Thyroid gland (tissue), 4 donors: ENCODE data around the gene FXR1.

ENCODE experiments used
- POLR2A ChIP-seq, 2 donors: fragments of 450-650 bp; IDR thresholded peaks; one replicate each; pipeline ENCODE4 v1.6.1; 2017; ENCODE audit warnings: antibody characterized with exemption in 2 of 2, mild to moderate bottlenecking in 2 of 2, moderate library complexity in 1 of 2
- TF ChIP-seq, protein P1 (sequence below), 6 experiments: fragments of 200-600 bp in 3 of 6; fragments of 450-650 bp in 3 of 6; sonication (generic) in 3 of 6; IDR thresholded peaks; one replicate each; pipeline ENCODE4 v1.5.1; 2016 to 2019; ENCODE audit warnings: antibody characterized with exemption in 6 of 6, mild to moderate bottlenecking in 2 of 6, inconsistent platforms in 1 of 6, moderate library complexity in 1 of 6

DNA sequence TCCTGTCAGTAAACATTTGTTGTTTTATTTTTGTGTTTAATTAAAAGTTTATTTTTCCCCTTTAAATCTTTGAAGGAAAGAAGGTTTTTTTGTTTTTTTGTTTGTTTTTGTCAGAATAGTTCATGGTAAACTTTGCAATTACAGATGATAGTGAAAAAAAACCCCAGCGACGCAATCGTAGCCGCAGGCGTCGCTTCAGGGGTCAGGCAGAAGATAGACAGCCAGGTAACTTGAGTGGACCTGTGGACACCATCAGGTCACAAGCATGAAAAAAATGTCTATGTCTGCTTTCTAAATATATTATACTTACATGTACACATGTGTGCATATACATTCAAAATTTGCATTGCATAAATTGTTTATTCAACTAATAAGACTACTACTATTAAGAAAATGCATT lies 58.5 kb downstream of the FXR1 start:
- TF ChIP-seq, protein P1, sequence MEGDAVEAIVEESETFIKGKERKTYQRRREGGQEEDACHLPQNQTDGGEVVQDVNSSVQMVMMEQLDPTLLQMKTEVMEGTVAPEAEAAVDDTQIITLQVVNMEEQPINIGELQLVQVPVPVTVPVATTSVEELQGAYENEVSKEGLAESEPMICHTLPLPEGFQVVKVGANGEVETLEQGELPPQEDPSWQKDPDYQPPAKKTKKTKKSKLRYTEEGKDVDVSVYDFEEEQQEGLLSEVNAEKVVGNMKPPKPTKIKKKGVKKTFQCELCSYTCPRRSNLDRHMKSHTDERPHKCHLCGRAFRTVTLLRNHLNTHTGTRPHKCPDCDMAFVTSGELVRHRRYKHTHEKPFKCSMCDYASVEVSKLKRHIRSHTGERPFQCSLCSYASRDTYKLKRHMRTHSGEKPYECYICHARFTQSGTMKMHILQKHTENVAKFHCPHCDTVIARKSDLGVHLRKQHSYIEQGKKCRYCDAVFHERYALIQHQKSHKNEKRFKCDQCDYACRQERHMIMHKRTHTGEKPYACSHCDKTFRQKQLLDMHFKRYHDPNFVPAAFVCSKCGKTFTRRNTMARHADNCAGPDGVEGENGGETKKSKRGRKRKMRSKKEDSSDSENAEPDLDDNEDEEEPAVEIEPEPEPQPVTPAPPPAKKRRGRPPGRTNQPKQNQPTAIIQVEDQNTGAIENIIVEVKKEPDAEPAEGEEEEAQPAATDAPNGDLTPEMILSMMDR (IDR thresholded peaks at IDR 0.05) = no peak
- no peak for TF ChIP-seq POLR2A (IDR thresholded peaks at IDR 0.05)
